ENCODE results near the gene RAPGEF4. TPM values are rescaled to one million over a fixed set of nuclear protein-coding genes. Genes with fewer than 3 reads are reported as not detected.

Gene RAPGEF4
- polyA plus RNA-seq, 3 donors from 2014 or later = not detected

- Mint-ChIP-seq H3K27ac (no peak overlapping the region), H3K4me3 (no peak overlapping the region), H3K4me1 (peaks cover 0 to 2% of the 10 kb centered on the region in 2 donors), H3K27me3 (ENCODE audit: low read depth in 3 of 3) (peaks cover 3 to 9% (median 6%) of the 10 kb centered on the region in 3 donors), H3K36me3 (no peaks in the 10 kb centered on the region), H3K9me3 (peaks cover 0 to 5% (median 0%) of the 10 kb centered on the region in 6 donors)
- DNase-seq = peak in 1 of 3 donors; percentile 3
Measured at GRCh38 chr2:172806493-172806892, 70.8 kb downstream of the RAPGEF4 start.

GRCh38 chr2:172806996-172807395, 71.4 kb downstream of the RAPGEF4 start:
- H3K4me1 Mint-ChIP-seq = peaks cover 0 to 2% of the 10 kb centered on the region in 2 donors
- H3K4me3 Mint-ChIP-seq = no peak overlapping the region
- no peak overlapping the region for H3K27ac Mint-ChIP-seq
- H3K27me3 Mint-ChIP-seq (ENCODE audit: low read depth in 3 of 3) = peaks cover 3 to 6% (median 5%) of the 10 kb centered on the region in 3 donors
- H3K9me3 Mint-ChIP-seq = peaks cover 0 to 5% (median 0%) of the 10 kb centered on the region in 6 donors
- no peaks in the 10 kb centered on the region for H3K36me3 Mint-ChIP-seq
- no peak for DNase-seq

GRCh38 chr2:172808156-172808555, 72.5 kb downstream of the RAPGEF4 start:
- Mint-ChIP-seq H3K9me3 (peaks cover 0 to 4% (median 0%) of the 10 kb centered on the region in 6 donors), H3K4me3 (no peak overlapping the region), H3K36me3 (no peaks in the 10 kb centered on the region), H3K27ac (no peak overlapping the region), H3K4me1 (peaks cover 0 to 2% of the 10 kb centered on the region in 2 donors), H3K27me3 (ENCODE audit: low read depth in 3 of 3) (peaks cover 3 to 5% (median 5%) of the 10 kb centered on the region in 3 donors)
- no peak for DNase-seq

- Mint-ChIP-seq H3K4me1 (peaks cover 0 to 2% of the 10 kb centered on the region in 2 donors), H3K4me3 (no peak overlapping the region), H3K27ac (no peak overlapping the region), H3K36me3 (no peaks in the 10 kb centered on the region), H3K27me3 (ENCODE audit: low read depth in 3 of 3) (peaks cover 3 to 9% (median 5%) of the 10 kb centered on the region in 3 donors), H3K9me3 (no peaks in the 10 kb centered on the region)
- DNase-seq = no peak
Measured at GRCh38 chr2:172811027-172811426, 75.4 kb downstream of the RAPGEF4 start.

- no peak overlapping the region for H3K4me3 Mint-ChIP-seq
- no peak for DNase-seq
- H3K27me3 Mint-ChIP-seq (ENCODE audit: low read depth in 3 of 3) = peaks cover 3 to 8% (median 5%) of the 10 kb centered on the region in 3 donors
- no peaks in the 10 kb centered on the region for H3K36me3 Mint-ChIP-seq
- no peaks in the 10 kb centered on the region for H3K4me1 Mint-ChIP-seq
- H3K27ac Mint-ChIP-seq = no peak overlapping the region
- H3K9me3 Mint-ChIP-seq = no peaks in the 10 kb centered on the region
Measured at GRCh38 chr2:172812158-172812744, 76.6 kb downstream of the RAPGEF4 start.

GRCh38 chr2:172813314-172813888, 77.8 kb downstream of the RAPGEF4 start:
- no peak overlapping the region for H3K27ac Mint-ChIP-seq
- H3K4me3 Mint-ChIP-seq = no peak overlapping the region
- no peaks in the 10 kb centered on the region for H3K9me3 Mint-ChIP-seq
- H3K4me1 Mint-ChIP-seq = no peaks in the 10 kb centered on the region
- DNase-seq = no peak
- no peaks in the 10 kb centered on the region for H3K36me3 Mint-ChIP-seq
- H3K27me3 Mint-ChIP-seq (ENCODE audit: low read depth in 3 of 3) = peaks cover 3 to 8% (median 5%) of the 10 kb centered on the region in 3 donors

GRCh38 chr2:172817411-172817810, 81.8 kb downstream of the RAPGEF4 start:
- H3K27me3 Mint-ChIP-seq (ENCODE audit: low read depth in 3 of 3) = peaks cover 0 to 5% (median 0%) of the 10 kb centered on the region in 3 donors
- no peaks in the 10 kb centered on the region for H3K36me3 Mint-ChIP-seq
- H3K4me3 Mint-ChIP-seq = no peak overlapping the region
- H3K9me3 Mint-ChIP-seq = no peaks in the 10 kb centered on the region
- no peaks in the 10 kb centered on the region for H3K4me1 Mint-ChIP-seq
- no peak for DNase-seq
- H3K27ac Mint-ChIP-seq = no peak overlapping the region

GRCh38 chr2:172819943-172820342, 84.3 kb downstream of the RAPGEF4 start:
- Mint-ChIP-seq H3K27me3 (ENCODE audit: low read depth in 3 of 3) (peaks cover 0 to 3% (median 2%) of the 10 kb centered on the region in 3 donors), H3K27ac (no peak overlapping the region), H3K36me3 (no peaks in the 10 kb centered on the region), H3K4me3 (no peak overlapping the region), H3K9me3 (no peaks in the 10 kb centered on the region), H3K4me1 (no peaks in the 10 kb centered on the region)
- no peak for DNase-seq

GRCh38 chr2:172821370-172822338, 86.0 kb downstream of the RAPGEF4 start:
- Mint-ChIP-seq H3K4me1 (no peaks in the 10 kb centered on the region), H3K9me3 (no peaks in the 10 kb centered on the region), H3K27ac (no peak overlapping the region), H3K4me3 (no peak overlapping the region), H3K36me3 (no peaks in the 10 kb centered on the region), H3K27me3 (ENCODE audit: low read depth in 3 of 3) (peaks cover 0 to 5% (median 1%) of the 10 kb centered on the region in 3 donors)
- DNase-seq = no peak

GRCh38 chr2:172822585-172822984, 86.9 kb downstream of the RAPGEF4 start:
- no peaks in the 10 kb centered on the region for H3K36me3 Mint-ChIP-seq
- no peak overlapping the region for H3K27ac Mint-ChIP-seq
- no peaks in the 10 kb centered on the region for H3K4me1 Mint-ChIP-seq
- H3K4me3 Mint-ChIP-seq = no peak overlapping the region
- DNase-seq = no peak
- H3K9me3 Mint-ChIP-seq = no peaks in the 10 kb centered on the region
- H3K27me3 Mint-ChIP-seq (ENCODE audit: low read depth in 3 of 3) = peaks cover 0 to 5% (median 2%) of the 10 kb centered on the region in 3 donors

GRCh38 chr2:172823261-172823850, 87.7 kb downstream of the RAPGEF4 start:
- Mint-ChIP-seq H3K9me3 (no peaks in the 10 kb centered on the region), H3K27ac (no peak overlapping the region), H3K27me3 (ENCODE audit: low read depth in 3 of 3) (peaks cover 0 to 5% (median 2%) of the 10 kb centered on the region in 3 donors), H3K36me3 (no peaks in the 10 kb centered on the region), H3K4me3 (no peak overlapping the region), H3K4me1 (no peaks in the 10 kb centered on the region)
- no peak for DNase-seq

- Mint-ChIP-seq H3K27ac (no peak overlapping the region), H3K4me3 (no peak overlapping the region), H3K9me3 (no peaks in the 10 kb centered on the region)
Measured at GRCh38 chr2:172826522-172826921, 90.9 kb downstream of the RAPGEF4 start.

GRCh38 chr2:172829229-172829628, 93.6 kb downstream of the RAPGEF4 start:
- no peaks in the 10 kb centered on the region for H3K36me3 Mint-ChIP-seq
- no peaks in the 10 kb centered on the region for H3K9me3 Mint-ChIP-seq
- peaks cover 0 to 6% (median 2%) of the 10 kb centered on the region in 3 donors for H3K27me3 Mint-ChIP-seq (ENCODE audit: low read depth in 3 of 3)
- H3K4me3 Mint-ChIP-seq = no peak overlapping the region
- H3K27ac Mint-ChIP-seq = no peak overlapping the region
- DNase-seq = no peak
- no peaks in the 10 kb centered on the region for H3K4me1 Mint-ChIP-seq

More at GRCh38 chr2:172826522-172826921, 90.9 kb downstream of the RAPGEF4 start:
- no peaks in the 10 kb centered on the region for H3K36me3 Mint-ChIP-seq
- peaks cover 0 to 8% (median 2%) of the 10 kb centered on the region in 3 donors for H3K27me3 Mint-ChIP-seq (ENCODE audit: low read depth in 3 of 3)
- no peak for DNase-seq
- H3K4me1 Mint-ChIP-seq = no peaks in the 10 kb centered on the region

Measured in immature natural killer cell (primary cell).